Measurements from ENCODE around the gene MIS12.

MIS12 gene

DNA sequence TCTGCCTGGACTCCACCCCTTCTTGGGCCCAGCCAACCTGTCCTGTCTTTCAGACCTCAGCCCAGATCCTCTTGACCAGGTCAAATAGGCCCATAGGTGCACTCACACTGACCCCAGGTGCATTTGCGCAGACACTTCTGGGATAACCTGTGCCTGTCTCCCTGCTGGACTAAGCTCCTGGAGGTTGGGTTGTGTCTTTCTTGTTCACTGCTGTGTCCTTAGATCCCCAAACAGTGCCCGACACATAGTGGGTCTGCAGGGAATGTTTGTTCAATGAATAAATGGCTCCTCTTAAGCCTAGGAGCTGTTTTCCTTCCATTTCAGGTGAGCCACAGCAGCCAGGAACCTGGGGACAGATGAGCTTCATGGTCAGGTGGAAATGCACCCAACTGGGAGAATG, 49.1 kb downstream of the MIS12 start:
- DNase-seq (ENCODE audit: low read depth in 3 of 3), result no peak

DNA sequence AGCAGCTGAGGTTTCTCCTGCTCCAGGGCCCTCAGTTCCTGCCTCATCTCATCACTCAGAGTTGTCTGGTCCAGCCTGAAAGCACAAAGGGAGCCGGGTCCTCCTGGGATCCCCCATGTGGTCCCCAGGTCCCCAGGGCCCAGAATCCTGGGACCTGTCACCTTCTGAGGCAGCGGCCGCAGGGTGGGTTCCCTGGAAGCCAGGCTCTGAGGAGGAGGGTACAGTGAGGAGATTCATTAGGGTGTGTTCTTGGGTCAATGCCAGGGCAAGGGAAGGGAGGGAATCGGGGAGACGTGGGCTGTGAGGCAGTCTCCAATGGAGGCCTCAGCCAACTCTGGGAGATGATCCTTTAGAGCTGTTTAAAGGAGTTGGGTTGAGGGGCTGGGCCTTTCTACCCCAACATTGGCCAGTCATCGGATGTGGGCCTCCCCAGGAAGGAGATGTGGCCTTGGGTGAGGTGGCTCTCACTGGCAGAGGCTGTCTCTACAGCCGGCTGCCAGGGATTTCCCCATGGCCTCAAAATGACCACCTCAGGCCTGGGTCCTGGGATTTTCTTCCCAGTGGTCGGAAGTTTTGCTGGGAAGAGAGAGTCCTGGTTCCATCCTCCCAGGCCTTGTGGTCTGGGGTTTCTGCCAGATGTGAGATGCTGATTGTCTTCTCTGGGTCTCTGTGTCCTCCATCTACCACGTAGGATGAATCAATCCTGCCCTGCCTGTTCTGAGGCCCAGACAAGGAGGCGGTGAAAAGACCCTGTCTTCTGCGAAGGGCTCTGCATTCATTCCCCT, 50.7 kb downstream of the MIS12 start:
- DNase-seq (ENCODE audit: low read depth in 3 of 3), result no peak

DNA sequence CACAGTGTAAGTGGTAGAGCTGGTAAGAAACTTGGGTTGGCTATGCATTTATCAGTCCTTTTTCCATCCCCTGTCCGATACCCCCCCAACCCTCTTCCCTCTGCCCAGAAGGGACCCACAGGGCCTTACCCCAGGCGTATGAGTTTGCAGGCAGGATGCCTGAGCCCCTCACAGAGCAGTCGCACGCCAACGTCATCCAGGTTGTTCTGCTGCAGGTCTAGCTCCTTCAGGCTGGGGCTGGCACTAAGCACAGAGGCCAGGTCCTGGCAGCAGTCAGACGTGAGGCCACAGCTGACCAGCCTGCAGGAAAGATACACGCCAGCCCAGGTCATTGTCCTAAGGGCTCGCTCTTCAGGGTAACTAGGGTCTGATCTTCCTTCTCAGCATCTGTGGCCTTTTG, 52.9 kb downstream of the MIS12 start:
- no peak for DNase-seq (ENCODE audit: low read depth in 3 of 3)

DNA sequence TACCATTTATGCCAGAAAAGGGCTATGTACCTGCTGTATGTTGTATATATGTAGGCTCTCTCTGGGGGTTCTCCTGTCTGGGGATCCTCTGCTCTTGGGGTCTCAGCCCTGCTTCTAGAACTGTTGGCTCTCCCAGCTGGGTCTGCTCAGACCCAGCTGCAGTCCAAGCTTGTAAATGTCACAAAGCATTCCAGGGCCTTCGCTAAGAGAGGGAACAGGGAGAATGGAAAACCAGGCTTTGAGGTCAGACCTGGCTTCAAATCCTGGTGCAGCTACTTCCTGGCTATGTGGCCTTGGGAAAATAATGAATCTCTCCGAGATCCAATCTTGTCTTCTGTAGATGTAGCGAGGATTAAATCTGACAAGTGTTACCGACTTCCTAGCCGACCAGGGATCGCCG, 54.0 kb downstream of the MIS12 start:
- no peak for DNase-seq (ENCODE audit: low read depth in 3 of 3)

Measured in stimulated activated CD4-positive, alpha-beta T cell treated with anti-CD3 and anti-CD28 coated beads, TNF-alpha, amount 100 ng/mL, for 48 hours (primary cell).